GM12892 (cell line): ENCODE results near the gene STIMATE.

Experiments
- POLR2A ChIP-seq: IDR thresholded peaks from 2 replicates; pipeline ENCODE4 v1.6.1; 2011; ENCODE audit warnings: low read depth, low read length, control low read depth
- POLR2AphosphoS5 ChIP-seq: IDR thresholded peaks from 2 replicates; pipeline ENCODE4 v1.6.1; 2011; ENCODE audit warnings: low read depth, low read length, control low read depth
- TAF1 ChIP-seq: IDR thresholded peaks from 2 replicates; pipeline ENCODE4 v1.6.1; 2011; ENCODE audit warnings: low read depth, mild to moderate bottlenecking, control low read depth, low read length, borderline replicate concordance

DNA sequence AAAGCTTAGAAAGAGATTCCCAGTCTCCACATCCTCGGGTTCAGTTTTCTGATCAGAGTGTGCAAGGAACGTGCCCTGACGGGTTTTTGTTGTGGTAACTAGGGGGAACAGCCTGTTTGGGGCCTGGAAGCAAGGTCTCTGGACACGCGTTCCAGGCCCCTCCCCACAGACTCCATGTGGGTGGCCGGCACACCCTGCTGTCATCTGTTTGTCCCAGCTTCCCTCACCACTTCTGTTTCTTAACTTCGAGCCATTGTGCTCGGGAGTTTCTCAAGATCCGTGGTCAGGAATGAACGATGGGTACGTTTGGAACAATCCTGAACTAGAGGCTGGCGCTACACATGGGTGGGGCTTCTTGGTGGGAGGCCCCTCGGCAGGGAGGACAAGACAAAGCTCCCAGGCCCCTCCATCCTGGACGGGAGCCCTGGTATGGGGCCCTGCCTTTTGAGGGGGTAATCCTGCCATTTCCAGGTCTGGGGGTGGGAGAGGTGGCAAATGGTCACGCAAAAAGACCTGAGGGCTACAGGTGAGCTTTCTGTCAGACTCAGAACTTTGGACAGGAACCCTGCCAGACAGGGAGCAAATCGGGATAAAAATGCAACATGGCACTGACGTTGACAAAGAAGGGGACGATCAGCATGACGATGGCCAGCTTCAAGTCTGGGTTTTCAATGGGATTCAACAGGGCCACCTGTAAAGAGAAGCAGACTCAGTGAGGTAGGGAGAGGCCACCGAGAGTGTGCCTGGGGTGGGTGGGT lies 54.1 kb downstream of the STIMATE start:
- TF ChIP-seq TAF1 (no peak), POLR2AphosphoS5 (no peak), POLR2A (no peak)
